HepG2 (cell line): Measurements from ENCODE around the gene VPS4B. TPM values are rescaled to one million over a fixed set of nuclear protein-coding genes. Genes with fewer than 3 reads are reported as not detected.

Experiments used
- CBX5 ChIP-seq: sonication (generic); formaldehyde crosslinking; IDR thresholded peaks from 2 replicates; pipeline ENCODE4 v1.4.0; 2020; ENCODE audit warnings: missing genetic modification reagents, borderline replicate concordance
- GMEB2 ChIP-seq: IDR thresholded peaks from 2 replicates; pipeline ENCODE4 v1.6.1; 2016; ENCODE audit warnings: missing biosample characterization, missing genetic modification reagents, low read depth
- HOXA9 ChIP-seq: sonication (generic); formaldehyde crosslinking; IDR thresholded peaks from 2 replicates; pipeline ENCODE4 v1.8.1; 2022; ENCODE audit warnings: missing genetic modification reagents, mild to moderate bottlenecking, moderate library complexity, borderline replicate concordance
- KDM4B ChIP-seq: sonication (generic); formaldehyde crosslinking; IDR thresholded peaks from 2 replicates; pipeline ENCODE4 v1.4.0; 2020; ENCODE audit warnings: missing genetic modification reagents
- MTF2 ChIP-seq: sonication (generic); formaldehyde crosslinking; IDR thresholded peaks from 2 replicates; pipeline ENCODE4 v1.5.0; 2020; ENCODE audit warnings: missing genetic modification reagents, borderline replicate concordance
- NONO ChIP-seq, 2 experiments: fragments of 450-650 bp in 1 of 2; sonication (generic) in 1 of 2; formaldehyde crosslinking in 1 of 2; IDR thresholded peaks in 1 of 2; conservative IDR thresholded peaks in 1 of 2; 2 replicates each; pipeline versions ENCODE4 v1.6.1 to v1.8.0; 2017 to 2022; ENCODE audit warnings: mild to moderate bottlenecking in 1 of 2, missing genetic modification reagents in 1 of 2, moderate library complexity in 1 of 2
- PCBP2 ChIP-seq: fragments of 200-400 bp; formaldehyde crosslinking; optimal IDR thresholded peaks from 2 replicates; pipeline ENCODE3; 2018; ENCODE audit warnings: low read length, low read depth; ENCODE audit not compliant: poor library complexity, severe bottlenecking
- PHF20 ChIP-seq: sonication (generic); formaldehyde crosslinking; IDR thresholded peaks from 2 replicates; pipeline ENCODE4 v1.5.0; 2020; ENCODE audit warnings: mild to moderate bottlenecking, missing genetic modification reagents
- PHF5A ChIP-seq: IDR thresholded peaks from one replicate; pipeline ENCODE4 v1.6.1; 2018; ENCODE audit warnings: low read depth, missing genetic modification reagents; ENCODE audit not compliant: unreplicated experiment
- SATB2 ChIP-seq: sonication (generic); formaldehyde crosslinking; IDR thresholded peaks from 2 replicates; pipeline ENCODE4 v1.5.0; 2020; ENCODE audit warnings: missing genetic modification reagents
- ZNF24 ChIP-seq: fragments of 450-650 bp; IDR thresholded peaks from 2 replicates; pipeline ENCODE4 v1.6.1; 2017; ENCODE audit warnings: antibody characterized with exemption, mild to moderate bottlenecking
- ZNF263 ChIP-seq: sonication (generic); formaldehyde crosslinking; IDR thresholded peaks from 2 replicates; pipeline ENCODE4 v1.4.0; 2020; ENCODE audit warnings: missing genetic modification reagents
- ZNF589 ChIP-seq: sonication (generic); formaldehyde crosslinking; conservative IDR thresholded peaks from 2 replicates; pipeline ENCODE4 v1.8.0; 2022; ENCODE audit warnings: mild to moderate bottlenecking, moderate library complexity, missing genetic modification reagents
- ZSCAN25 ChIP-seq: sonication (generic); formaldehyde crosslinking; IDR thresholded peaks from 2 replicates; pipeline ENCODE4 v1.8.0; 2022; ENCODE audit warnings: mild to moderate bottlenecking, missing genetic modification reagents
- polyA plus RNA-seq, 8 experiments: library from polyadenylated mRNA; depleted of rRNA in 3 of 8; stranded (reverse) in 7 of 8; unstranded in 1 of 8; fragments of >200 nt; fragmentation: Illumina TruSeq in 4 of 8; extraction: Trizol in 4 of 8; gene quantifications; 2 replicates each; pipeline versions ENCODE4 v1.2.1 to v1.2.3, GENCODE V29; 2011 to 2016; ENCODE audit warnings: low read depth in 4 of 8, missing spikeins in 1 of 8, mixed read lengths in 1 of 8; ENCODE audit not compliant: insufficient read depth in 1 of 8
- total RNA-seq, 5 experiments: library from RNA; depleted of rRNA; stranded (reverse); fragments of >200 nt; fragmentation: Illumina TruSeq; extraction: Trizol; gene quantifications; 2 replicates each; pipeline ENCODE4 v1.2.3, GENCODE V29; 2016; ENCODE audit warnings: low read depth in 1 of 5
- TF ChIP-seq, protein P1 (sequence below): IDR thresholded peaks from 2 replicates; pipeline ENCODE4 v1.4.0; 2020; ENCODE audit warnings: mild to moderate bottlenecking, missing genetic modification reagents
- TF ChIP-seq, protein P2 (sequence below): sonication (generic); formaldehyde crosslinking; IDR thresholded peaks from 2 replicates; pipeline ENCODE4 v1.8.0; 2022; ENCODE audit warnings: mild to moderate bottlenecking, missing genetic modification reagents
- TF ChIP-seq, protein P3 (sequence below): sonication (generic); formaldehyde crosslinking; IDR thresholded peaks from 2 replicates; pipeline ENCODE4 v1.8.1; 2023; ENCODE audit warnings: missing genetic modification reagents, mild to moderate bottlenecking, borderline replicate concordance

The VPS4B gene
- total and polyA plus RNA-seq, 2 of the 13 experiments (the other 11 are each of a cell fraction or from before 2014, with no cell fraction given) = 12.8 to 25.9 TPM

DNA sequence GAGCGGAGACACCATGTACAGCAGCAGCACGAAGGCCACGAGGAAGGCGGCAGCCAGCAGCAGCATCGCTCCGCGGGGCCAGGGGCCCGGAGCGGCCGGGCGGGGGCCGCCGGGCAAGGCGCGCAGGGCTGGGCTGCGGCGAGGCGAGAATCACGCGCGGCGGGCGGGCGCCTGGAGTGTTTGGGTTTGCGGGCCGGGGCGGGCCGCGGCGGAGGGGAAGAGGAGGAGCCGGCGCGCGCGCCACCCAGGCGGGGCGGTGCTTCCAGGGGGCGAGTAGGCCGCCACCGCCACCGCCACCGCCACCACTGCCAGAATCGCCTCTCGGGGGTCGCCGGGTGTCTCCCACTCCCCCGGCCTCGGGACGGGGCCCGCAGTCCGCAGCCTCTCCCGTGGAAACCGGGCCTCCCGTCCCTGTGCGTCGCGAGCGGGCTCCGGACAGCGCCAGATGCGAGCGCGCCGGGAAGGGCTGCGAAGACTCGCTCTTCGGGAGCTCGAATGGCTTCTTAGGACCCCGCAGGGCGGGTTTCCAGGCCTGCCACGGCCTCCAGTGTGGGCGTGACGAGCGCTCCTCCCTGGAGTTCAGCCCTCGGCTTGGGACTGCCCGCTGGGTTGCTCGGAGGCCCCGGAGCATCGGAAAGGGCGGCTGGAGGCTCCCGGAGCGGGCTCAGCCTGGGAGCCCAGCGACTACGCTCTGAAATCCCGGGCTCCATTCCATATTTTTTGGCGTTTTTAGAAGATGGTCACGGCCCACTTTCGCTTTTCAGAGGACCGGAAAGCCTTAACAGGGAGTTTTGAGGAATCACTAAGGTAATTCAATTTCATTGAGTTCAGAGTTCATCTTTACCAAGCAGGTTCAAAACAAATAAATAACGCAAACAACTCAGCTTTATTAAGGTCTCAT, 55.0 kb downstream of the VPS4B start, which contains the start of gene KDSR (continued):
- TF ChIP-seq, protein P1, sequence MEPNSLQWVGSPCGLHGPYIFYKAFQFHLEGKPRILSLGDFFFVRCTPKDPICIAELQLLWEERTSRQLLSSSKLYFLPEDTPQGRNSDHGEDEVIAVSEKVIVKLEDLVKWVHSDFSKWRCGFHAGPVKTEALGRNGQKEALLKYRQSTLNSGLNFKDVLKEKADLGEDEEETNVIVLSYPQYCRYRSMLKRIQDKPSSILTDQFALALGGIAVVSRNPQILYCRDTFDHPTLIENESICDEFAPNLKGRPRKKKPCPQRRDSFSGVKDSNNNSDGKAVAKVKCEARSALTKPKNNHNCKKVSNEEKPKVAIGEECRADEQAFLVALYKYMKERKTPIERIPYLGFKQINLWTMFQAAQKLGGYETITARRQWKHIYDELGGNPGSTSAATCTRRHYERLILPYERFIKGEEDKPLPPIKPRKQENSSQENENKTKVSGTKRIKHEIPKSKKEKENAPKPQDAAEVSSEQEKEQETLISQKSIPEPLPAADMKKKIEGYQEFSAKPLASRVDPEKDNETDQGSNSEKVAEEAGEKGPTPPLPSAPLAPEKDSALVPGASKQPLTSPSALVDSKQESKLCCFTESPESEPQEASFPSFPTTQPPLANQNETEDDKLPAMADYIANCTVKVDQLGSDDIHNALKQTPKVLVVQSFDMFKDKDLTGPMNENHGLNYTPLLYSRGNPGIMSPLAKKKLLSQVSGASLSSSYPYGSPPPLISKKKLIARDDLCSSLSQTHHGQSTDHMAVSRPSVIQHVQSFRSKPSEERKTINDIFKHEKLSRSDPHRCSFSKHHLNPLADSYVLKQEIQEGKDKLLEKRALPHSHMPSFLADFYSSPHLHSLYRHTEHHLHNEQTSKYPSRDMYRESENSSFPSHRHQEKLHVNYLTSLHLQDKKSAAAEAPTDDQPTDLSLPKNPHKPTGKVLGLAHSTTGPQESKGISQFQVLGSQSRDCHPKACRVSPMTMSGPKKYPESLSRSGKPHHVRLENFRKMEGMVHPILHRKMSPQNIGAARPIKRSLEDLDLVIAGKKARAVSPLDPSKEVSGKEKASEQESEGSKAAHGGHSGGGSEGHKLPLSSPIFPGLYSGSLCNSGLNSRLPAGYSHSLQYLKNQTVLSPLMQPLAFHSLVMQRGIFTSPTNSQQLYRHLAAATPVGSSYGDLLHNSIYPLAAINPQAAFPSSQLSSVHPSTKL = peak; percentile 74
- TF ChIP-seq GMEB2 (CRISPR knock-in tag) = peak; percentile 13; the same call in 1 of the 2 replicates
- TF ChIP-seq SATB2 = peak; percentile 75
- peak; percentile 61 for TF ChIP-seq PHF5A
- no peak for TF ChIP-seq NONO (IDR thresholded peaks at IDR 0.05)
- peak; percentile 82 for TF ChIP-seq NONO (CRISPR knock-in tag; conservative IDR thresholded peaks at IDR 0.05)
- TF ChIP-seq, protein P2, sequence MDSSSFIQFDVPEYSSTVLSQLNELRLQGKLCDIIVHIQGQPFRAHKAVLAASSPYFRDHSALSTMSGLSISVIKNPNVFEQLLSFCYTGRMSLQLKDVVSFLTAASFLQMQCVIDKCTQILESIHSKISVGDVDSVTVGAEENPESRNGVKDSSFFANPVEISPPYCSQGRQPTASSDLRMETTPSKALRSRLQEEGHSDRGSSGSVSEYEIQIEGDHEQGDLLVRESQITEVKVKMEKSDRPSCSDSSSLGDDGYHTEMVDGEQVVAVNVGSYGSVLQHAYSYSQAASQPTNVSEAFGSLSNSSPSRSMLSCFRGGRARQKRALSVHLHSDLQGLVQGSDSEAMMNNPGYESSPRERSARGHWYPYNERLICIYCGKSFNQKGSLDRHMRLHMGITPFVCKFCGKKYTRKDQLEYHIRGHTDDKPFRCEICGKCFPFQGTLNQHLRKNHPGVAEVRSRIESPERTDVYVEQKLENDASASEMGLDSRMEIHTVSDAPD (CRISPR knock-in tag) = peak; percentile 80; the same call in 1 of the 2 replicates
- TF ChIP-seq HOXA9 = no peak
- no peak for TF ChIP-seq ZNF24
- peak; percentile 58 for TF ChIP-seq PHF20 (CRISPR knock-in tag)
- TF ChIP-seq ZNF263 (CRISPR knock-in tag) = peak; percentile 53
- TF ChIP-seq ZSCAN25 (CRISPR knock-in tag) = no peak
- no peak for TF ChIP-seq MTF2 (CRISPR knock-in tag)
- TF ChIP-seq CBX5 (CRISPR knock-in tag) = peak; percentile 28; the same call in 1 of the 2 replicates
- TF ChIP-seq KDM4B (CRISPR knock-in tag) = peak; percentile 75; the same call in 1 of the 2 replicates
- TF ChIP-seq, protein P3, sequence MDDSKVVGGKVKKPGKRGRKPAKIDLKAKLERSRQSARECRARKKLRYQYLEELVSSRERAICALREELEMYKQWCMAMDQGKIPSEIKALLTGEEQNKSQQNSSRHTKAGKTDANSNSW (CRISPR knock-in tag) = peak; percentile 53; the same call in 1 of the 2 replicates
- 0 out of 2 replicates have a peak, but pooled peaks have one; percentile 35 for TF ChIP-seq ZNF589 (CRISPR knock-in tag)
- no peak for TF ChIP-seq PCBP2
